ENCODE results near the gene MCF2L.
"Not testable (repeated sequence)": the region's sequence is repeated elsewhere in the genome, so short reads cannot be mapped to it uniquely, and the experiment has no call there.

The MCF2L gene

GRCh38 chr13:113097651-113098050, 128.6 kb downstream of the MCF2L start:
- H3K27me3 ChIP-seq (ENCODE audit: insufficient read depth, poor library complexity, severe bottlenecking) = peaks cover 5% of the 10 kb centered on the region
- H3K27ac ChIP-seq (replicated peaks) = no peak overlapping the region
- DNase-seq (ENCODE audit: low read depth in 1 of 2, low spot score in 1 of 2) = no peak
- H3K4me3 ChIP-seq (replicated peaks; ENCODE audit: insufficient read depth, low read length) = no peak overlapping the region
- TF ChIP-seq POLR2AphosphoS5 (IDR thresholded peaks at IDR 0.05; ENCODE audit: low read depth) = no peak
- no peak for TF ChIP-seq SPI1 (IDR thresholded peaks at IDR 0.05; ENCODE audit: borderline replicate concordance, low read depth)
- no peak for TF ChIP-seq CTCF (IDR thresholded peaks at IDR 0.05; ENCODE audit: insufficient read depth, low read length)

GRCh38 chr13:113098162-113098732, 129.2 kb downstream of the MCF2L start:
- no peak overlapping the region for H3K27ac ChIP-seq (replicated peaks)
- H3K27me3 ChIP-seq (ENCODE audit: insufficient read depth, poor library complexity, severe bottlenecking) = peaks cover 5% of the 10 kb centered on the region
- no peak overlapping the region for H3K4me3 ChIP-seq (replicated peaks; ENCODE audit: insufficient read depth, low read length)
- DNase-seq (ENCODE audit: low read depth in 1 of 2, low spot score in 1 of 2) = no peak
- TF ChIP-seq CTCF (IDR thresholded peaks at IDR 0.05; ENCODE audit: insufficient read depth, low read length) (no peak), REST (IDR thresholded peaks at IDR 0.05; ENCODE audit: insufficient replicate concordance, low read depth) (no peak), GABPA (IDR thresholded peaks at IDR 0.05; ENCODE audit: low read depth) (no peak), SPI1 (IDR thresholded peaks at IDR 0.05; ENCODE audit: borderline replicate concordance, low read depth) (no peak), POLR2AphosphoS5 (IDR thresholded peaks at IDR 0.05; ENCODE audit: low read depth) (no peak)

DNA sequence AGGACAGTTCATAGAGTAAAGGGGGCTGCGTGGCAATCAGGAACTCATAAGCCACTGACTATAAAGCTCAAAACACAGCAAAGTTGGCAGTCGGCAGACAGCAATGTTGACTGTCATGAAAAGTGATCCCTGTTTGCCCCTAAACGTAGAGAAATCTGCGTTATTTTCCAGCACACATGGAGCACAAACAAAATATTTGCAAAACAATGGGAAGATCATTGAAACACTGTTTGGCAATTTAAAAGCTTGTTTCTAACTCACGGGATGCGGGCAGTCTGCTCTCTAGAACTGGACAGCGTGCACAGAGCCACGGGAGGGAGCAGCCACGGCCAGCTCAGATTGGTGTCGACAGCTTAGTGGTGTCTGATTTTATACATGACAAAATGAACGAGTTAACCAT, 130.1 kb downstream of the MCF2L start:
- peaks cover 5% of the 10 kb centered on the region for H3K27me3 ChIP-seq (ENCODE audit: insufficient read depth, poor library complexity, severe bottlenecking)

DNA sequence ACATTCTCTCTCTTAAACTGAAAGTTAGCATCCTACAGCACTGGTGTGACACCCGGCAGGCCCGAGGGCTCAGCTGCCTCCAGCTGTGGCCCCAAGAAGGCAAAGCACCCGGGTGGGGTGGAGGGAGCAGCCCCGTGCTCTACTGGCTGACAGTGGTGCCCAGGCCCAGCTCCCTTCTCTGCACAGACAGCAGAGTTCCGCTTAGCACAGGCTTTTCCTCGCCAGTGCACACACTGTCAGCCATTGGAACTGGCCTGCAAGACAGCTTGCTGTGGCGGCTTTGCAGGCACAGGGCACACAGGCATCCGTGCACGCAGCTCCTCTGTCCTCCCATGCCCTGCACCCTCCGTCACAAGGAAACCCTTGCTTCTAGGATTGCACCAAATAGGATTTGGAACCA, 133.3 kb downstream of the MCF2L start:
- not testable (repeated sequence) for H3K27me3 ChIP-seq (ENCODE audit: insufficient read depth, poor library complexity, severe bottlenecking); DNase-seq (ENCODE audit: low read depth in 1 of 2, low spot score in 1 of 2); H3K4me3 ChIP-seq (replicated peaks; ENCODE audit: insufficient read depth, low read length); H3K27ac ChIP-seq (replicated peaks)

More for the DNA sequence above, 130.1 kb downstream of the MCF2L start:
- H3K27ac ChIP-seq (replicated peaks) = no peak overlapping the region
- H3K4me3 ChIP-seq (replicated peaks; ENCODE audit: insufficient read depth, low read length) = no peak overlapping the region
- TF ChIP-seq REST (IDR thresholded peaks at IDR 0.05; ENCODE audit: insufficient replicate concordance, low read depth) (no peak), GABPA (IDR thresholded peaks at IDR 0.05; ENCODE audit: low read depth) (no peak), CTCF (IDR thresholded peaks at IDR 0.05; ENCODE audit: insufficient read depth, low read length) (no peak), POLR2AphosphoS5 (IDR thresholded peaks at IDR 0.05; ENCODE audit: low read depth) (no peak), SPI1 (IDR thresholded peaks at IDR 0.05; ENCODE audit: borderline replicate concordance, low read depth) (no peak)
- no peak for DNase-seq (ENCODE audit: low read depth in 1 of 2, low spot score in 1 of 2)

Measured in HL-60 (cell line).